ENCODE results near the gene TPST1.

Gene TPST1

GRCh38 chr7:66297579-66297978 lies 92.4 kb downstream of the TPST1 start:
- Histone ChIP-seq H3K4me3 (ENCODE audit: low read depth in 1 of 2, low read length in 2 of 2) (no peak overlapping the region), H3K4me1 (ENCODE audit: control insufficient read depth in 1 of 2, insufficient read depth in 2 of 2, low read length in 2 of 2) (peaks cover 0 to 3% of the 10 kb centered on the region in 2 donors), H3K36me3 (ENCODE audit: control insufficient read depth in 1 of 2, insufficient read depth in 2 of 2, low read length in 2 of 2) (peaks cover 0 to 22% of the 10 kb centered on the region in 2 donors), H3K27me3 (ENCODE audit: low read depth, low read length) (no peaks in the 10 kb centered on the region), H3K27ac (ENCODE audit: low read length) (no peak overlapping the region), H3K9me3 (ENCODE audit: control insufficient read depth in 1 of 2, low read length in 2 of 2) (peaks cover 3 to 6% of the 10 kb centered on the region in 2 donors)

DNA sequence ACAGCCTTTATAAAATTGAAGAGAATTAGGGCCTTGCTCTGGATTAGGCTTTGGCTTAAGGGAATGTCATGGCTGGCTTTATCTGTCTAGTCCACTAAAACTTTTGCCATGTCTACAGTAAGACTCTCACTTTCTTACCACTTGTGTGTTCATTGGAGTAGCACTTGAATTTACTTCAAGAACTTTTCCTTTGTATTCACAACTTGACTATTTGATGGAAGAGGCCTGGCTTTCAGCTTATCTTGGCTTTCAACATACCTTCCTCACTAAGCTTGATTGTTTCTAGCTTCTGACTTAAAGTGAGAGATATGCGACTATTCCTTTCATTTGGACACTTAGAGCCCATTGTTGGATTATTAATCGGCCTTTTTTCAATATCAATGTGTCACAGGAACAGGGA lies 96.1 kb downstream of the TPST1 start:
- H3K36me3 ChIP-seq (ENCODE audit: control insufficient read depth in 1 of 2, insufficient read depth in 2 of 2, low read length in 2 of 2), result peaks cover 0 to 21% of the 10 kb centered on the region in 2 donors
- no peak overlapping the region for H3K4me3 ChIP-seq (ENCODE audit: low read depth in 1 of 2, low read length in 2 of 2)
- peaks cover 3 to 6% of the 10 kb centered on the region in 2 donors for H3K9me3 ChIP-seq (ENCODE audit: control insufficient read depth in 1 of 2, low read length in 2 of 2)
- no peaks in the 10 kb centered on the region for H3K27me3 ChIP-seq (ENCODE audit: low read depth, low read length)
- no peak overlapping the region for H3K27ac ChIP-seq (ENCODE audit: low read length)
- peaks cover 6 to 11% of the 10 kb centered on the region in 2 donors for H3K4me1 ChIP-seq (ENCODE audit: control insufficient read depth in 1 of 2, insufficient read depth in 2 of 2, low read length in 2 of 2)

DNA sequence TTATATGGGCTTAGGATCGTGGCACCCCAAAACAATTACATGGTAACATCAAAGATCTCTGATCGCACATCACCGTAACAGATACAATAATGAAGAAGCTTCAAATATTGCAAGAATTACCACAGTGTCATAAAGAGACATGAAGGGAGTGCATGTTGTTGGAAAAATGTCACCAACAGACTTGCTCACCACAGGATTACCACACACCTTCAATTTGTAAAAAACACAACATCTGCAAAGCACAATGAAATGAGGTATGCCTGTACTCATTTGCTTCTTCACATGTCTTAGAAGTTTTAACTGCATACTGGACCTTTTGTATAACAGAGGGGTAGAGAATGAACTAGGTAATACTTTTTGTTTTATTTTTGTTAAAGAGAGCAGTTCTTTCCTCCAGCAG lies 96.6 kb downstream of the TPST1 start:
- H3K36me3 ChIP-seq (ENCODE audit: control insufficient read depth in 1 of 2, insufficient read depth in 2 of 2, low read length in 2 of 2), result peaks cover 0 to 19% of the 10 kb centered on the region in 2 donors

GRCh38 chr7:66303454-66304155 lies 98.5 kb downstream of the TPST1 start:
- Histone ChIP-seq H3K4me3 (ENCODE audit: low read depth in 1 of 2, low read length in 2 of 2) (no peak overlapping the region), H3K27me3 (ENCODE audit: low read depth, low read length) (no peaks in the 10 kb centered on the region), H3K27ac (ENCODE audit: low read length) (no peak overlapping the region), H3K9me3 (ENCODE audit: control insufficient read depth in 1 of 2, low read length in 2 of 2) (peaks cover 0 to 3% of the 10 kb centered on the region in 2 donors), H3K4me1 (ENCODE audit: control insufficient read depth in 1 of 2, insufficient read depth in 2 of 2, low read length in 2 of 2) (peaks cover 6 to 11% of the 10 kb centered on the region in 2 donors), H3K36me3 (ENCODE audit: control insufficient read depth in 1 of 2, insufficient read depth in 2 of 2, low read length in 2 of 2) (no peaks in the 10 kb centered on the region)

More for the DNA sequence above, 96.6 kb downstream of the TPST1 start:
- Histone ChIP-seq H3K27ac (ENCODE audit: low read length) (no peak overlapping the region), H3K27me3 (ENCODE audit: low read depth, low read length) (no peaks in the 10 kb centered on the region), H3K4me1 (ENCODE audit: control insufficient read depth in 1 of 2, insufficient read depth in 2 of 2, low read length in 2 of 2) (peaks cover 6 to 11% of the 10 kb centered on the region in 2 donors), H3K9me3 (ENCODE audit: control insufficient read depth in 1 of 2, low read length in 2 of 2) (peaks cover 3 to 6% of the 10 kb centered on the region in 2 donors), H3K4me3 (ENCODE audit: low read depth in 1 of 2, low read length in 2 of 2) (no peak overlapping the region)

DNA sequence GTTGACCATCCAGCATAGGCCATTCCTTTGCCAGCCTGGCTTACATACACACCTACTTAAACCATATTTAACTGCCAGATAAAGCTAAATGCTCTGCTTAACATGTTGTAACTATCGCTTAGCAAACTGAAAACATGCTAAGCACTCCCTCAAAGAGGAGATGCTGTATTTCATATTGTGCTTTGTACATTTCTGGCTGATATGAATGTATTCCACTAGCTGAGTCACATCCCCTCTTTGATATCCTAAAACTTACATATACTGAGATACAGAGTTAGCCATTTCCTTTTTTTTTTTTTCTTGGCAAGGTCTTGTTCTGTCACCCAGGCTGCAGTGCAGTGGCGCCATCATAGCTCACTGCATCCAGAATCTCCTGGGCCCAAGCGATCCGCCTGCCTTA lies 99.4 kb downstream of the TPST1 start:
- H3K4me3 ChIP-seq (ENCODE audit: low read depth in 1 of 2, low read length in 2 of 2), result no peak overlapping the region
- no peaks in the 10 kb centered on the region for H3K36me3 ChIP-seq (ENCODE audit: control insufficient read depth in 1 of 2, insufficient read depth in 2 of 2, low read length in 2 of 2)
- no peak overlapping the region for H3K27ac ChIP-seq (ENCODE audit: low read length)
- H3K27me3 ChIP-seq (ENCODE audit: low read depth, low read length), result no peaks in the 10 kb centered on the region
- H3K4me1 ChIP-seq (ENCODE audit: control insufficient read depth in 1 of 2, insufficient read depth in 2 of 2, low read length in 2 of 2), result peaks cover 6 to 11% of the 10 kb centered on the region in 2 donors
- H3K9me3 ChIP-seq (ENCODE audit: control insufficient read depth in 1 of 2, low read length in 2 of 2), result peaks cover 0 to 3% of the 10 kb centered on the region in 2 donors

GRCh38 chr7:66306243-66306642 lies 101.1 kb downstream of the TPST1 start:
- Histone ChIP-seq H3K4me3 (ENCODE audit: low read depth in 1 of 2, low read length in 2 of 2) (no peak overlapping the region), H3K27ac (ENCODE audit: low read length) (no peak overlapping the region), H3K4me1 (ENCODE audit: control insufficient read depth in 1 of 2, insufficient read depth in 2 of 2, low read length in 2 of 2) (peaks cover 6 to 11% of the 10 kb centered on the region in 2 donors), H3K9me3 (ENCODE audit: control insufficient read depth in 1 of 2, low read length in 2 of 2) (no peaks in the 10 kb centered on the region), H3K27me3 (ENCODE audit: low read depth, low read length) (no peaks in the 10 kb centered on the region), H3K36me3 (ENCODE audit: control insufficient read depth in 1 of 2, insufficient read depth in 2 of 2, low read length in 2 of 2) (no peaks in the 10 kb centered on the region)

GRCh38 chr7:66307591-66308215 lies 102.6 kb downstream of the TPST1 start:
- Histone ChIP-seq H3K4me1 (ENCODE audit: control insufficient read depth in 1 of 2, insufficient read depth in 2 of 2, low read length in 2 of 2) (peaks cover under 1 to 10% of the 10 kb centered on the region in 2 donors), H3K9me3 (ENCODE audit: control insufficient read depth in 1 of 2, low read length in 2 of 2) (no peaks in the 10 kb centered on the region), H3K27ac (ENCODE audit: low read length) (no peak overlapping the region), H3K36me3 (ENCODE audit: control insufficient read depth in 1 of 2, insufficient read depth in 2 of 2, low read length in 2 of 2) (no peaks in the 10 kb centered on the region), H3K27me3 (ENCODE audit: low read depth, low read length) (no peaks in the 10 kb centered on the region), H3K4me3 (ENCODE audit: low read depth in 1 of 2, low read length in 2 of 2) (no peak overlapping the region)

DNA sequence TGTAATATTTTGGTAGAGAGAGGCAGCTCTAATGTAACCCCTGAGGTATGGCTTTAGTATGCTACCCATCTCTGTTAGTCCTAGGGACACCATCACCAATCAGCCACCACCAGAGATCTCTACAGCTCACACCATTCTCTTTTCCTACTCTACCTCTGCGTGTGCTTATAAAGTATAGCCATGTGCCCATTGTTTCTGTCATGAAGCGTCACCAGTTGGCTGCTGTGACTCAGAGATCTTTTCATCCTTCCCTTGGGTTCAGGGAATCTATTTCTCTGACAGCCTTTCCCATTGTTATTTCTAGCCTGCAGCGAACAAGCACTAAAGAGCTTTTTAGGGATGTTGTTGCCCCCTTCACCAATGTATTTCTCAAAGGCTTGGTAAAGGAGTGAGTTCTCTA lies 103.3 kb downstream of the TPST1 start:
- H3K4me3 ChIP-seq (ENCODE audit: low read depth in 1 of 2, low read length in 2 of 2), result no peak overlapping the region
- peaks cover 0 to 5% of the 10 kb centered on the region in 2 donors for H3K4me1 ChIP-seq (ENCODE audit: control insufficient read depth in 1 of 2, insufficient read depth in 2 of 2, low read length in 2 of 2)
- H3K36me3 ChIP-seq (ENCODE audit: control insufficient read depth in 1 of 2, insufficient read depth in 2 of 2, low read length in 2 of 2), result no peaks in the 10 kb centered on the region
- no peaks in the 10 kb centered on the region for H3K9me3 ChIP-seq (ENCODE audit: control insufficient read depth in 1 of 2, low read length in 2 of 2)
- H3K27ac ChIP-seq (ENCODE audit: low read length), result no peak overlapping the region
- H3K27me3 ChIP-seq (ENCODE audit: low read depth, low read length), result no peaks in the 10 kb centered on the region

GRCh38 chr7:66310620-66311019 lies 105.5 kb downstream of the TPST1 start:
- Histone ChIP-seq H3K27me3 (ENCODE audit: low read depth, low read length) (no peaks in the 10 kb centered on the region), H3K36me3 (ENCODE audit: control insufficient read depth in 1 of 2, insufficient read depth in 2 of 2, low read length in 2 of 2) (no peaks in the 10 kb centered on the region), H3K4me3 (ENCODE audit: low read depth in 1 of 2, low read length in 2 of 2) (no peak overlapping the region), H3K4me1 (ENCODE audit: control insufficient read depth in 1 of 2, insufficient read depth in 2 of 2, low read length in 2 of 2) (no peaks in the 10 kb centered on the region), H3K27ac (ENCODE audit: low read length) (no peak overlapping the region), H3K9me3 (ENCODE audit: control insufficient read depth in 1 of 2, low read length in 2 of 2) (no peaks in the 10 kb centered on the region)

GRCh38 chr7:66313886-66314568 lies 108.9 kb downstream of the TPST1 start:
- H3K4me3 ChIP-seq (ENCODE audit: low read depth in 1 of 2, low read length in 2 of 2), result no peak overlapping the region
- no peak overlapping the region for H3K27ac ChIP-seq (ENCODE audit: low read length)
- no peaks in the 10 kb centered on the region for H3K36me3 ChIP-seq (ENCODE audit: control insufficient read depth in 1 of 2, insufficient read depth in 2 of 2, low read length in 2 of 2)
- no peaks in the 10 kb centered on the region for H3K9me3 ChIP-seq (ENCODE audit: control insufficient read depth in 1 of 2, low read length in 2 of 2)
- H3K4me1 ChIP-seq (ENCODE audit: control insufficient read depth in 1 of 2, insufficient read depth in 2 of 2, low read length in 2 of 2), result no peaks in the 10 kb centered on the region
- no peaks in the 10 kb centered on the region for H3K27me3 ChIP-seq (ENCODE audit: low read depth, low read length)

GRCh38 chr7:66315192-66315591 lies 110.1 kb downstream of the TPST1 start:
- Histone ChIP-seq H3K4me1 (ENCODE audit: control insufficient read depth in 1 of 2, insufficient read depth in 2 of 2, low read length in 2 of 2) (no peaks in the 10 kb centered on the region), H3K4me3 (ENCODE audit: low read depth in 1 of 2, low read length in 2 of 2) (no peak overlapping the region), H3K27ac (ENCODE audit: low read length) (no peak overlapping the region), H3K9me3 (ENCODE audit: control insufficient read depth in 1 of 2, low read length in 2 of 2) (no peaks in the 10 kb centered on the region), H3K36me3 (ENCODE audit: control insufficient read depth in 1 of 2, insufficient read depth in 2 of 2, low read length in 2 of 2) (no peaks in the 10 kb centered on the region), H3K27me3 (ENCODE audit: low read depth, low read length) (no peaks in the 10 kb centered on the region)

Data from muscle layer of duodenum (tissue), 2 donors.